Transverse colon (tissue), 4 donors: ENCODE results near the gene KRTAP2-3.

ENCODE experiments used
- POLR2A ChIP-seq: fragments of 450-650 bp; IDR thresholded peaks from one replicate; pipeline ENCODE4 v1.6.1; 2016; ENCODE audit warnings: antibody characterized with exemption, mild to moderate bottlenecking, moderate library complexity
- POLR2AphosphoS5 ChIP-seq, 3 donors: sonication (generic); formaldehyde crosslinking; IDR thresholded peaks; one replicate each; pipeline ENCODE4 v1.6.1; 2016; ENCODE audit warnings: antibody characterized with exemption in 3 of 3
- TF ChIP-seq, protein P1 (sequence below), 5 experiments: fragments of 200-600 bp in 3 of 5; fragments of 450-650 bp in 2 of 5; sonication (generic) in 3 of 5; IDR thresholded peaks; 1 replicate in 2 of 5; 2 replicates in 3 of 5; pipeline ENCODE4 v1.5.1; 2016 to 2017; ENCODE audit warnings: antibody characterized with exemption in 5 of 5, inconsistent platforms in 3 of 5, mild to moderate bottlenecking in 2 of 5, moderate library complexity in 1 of 5

DNA sequence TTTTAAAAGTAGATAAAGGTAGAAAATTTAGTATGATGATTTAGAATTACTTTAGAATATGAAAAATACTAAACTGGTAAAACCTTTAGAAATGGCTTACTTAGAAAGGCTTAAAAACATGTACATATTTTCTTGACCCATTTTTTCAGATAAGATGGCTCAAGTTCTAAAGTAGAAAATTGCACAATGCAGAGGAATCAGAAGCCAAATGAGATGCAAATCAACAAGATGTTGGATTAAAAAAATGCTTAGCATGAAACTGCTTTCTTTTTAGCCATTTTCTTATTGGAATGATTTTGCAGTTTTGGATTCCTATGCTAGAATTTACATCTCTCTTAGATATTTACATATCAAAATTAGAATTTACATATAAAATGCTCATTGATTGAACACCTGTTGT is 49.5 kb downstream of the KRTAP2-3 start:
- TF ChIP-seq POLR2A (no peak), POLR2AphosphoS5 (IDR thresholded peaks at IDR 0.05) (no peak)
- TF ChIP-seq, protein P1, sequence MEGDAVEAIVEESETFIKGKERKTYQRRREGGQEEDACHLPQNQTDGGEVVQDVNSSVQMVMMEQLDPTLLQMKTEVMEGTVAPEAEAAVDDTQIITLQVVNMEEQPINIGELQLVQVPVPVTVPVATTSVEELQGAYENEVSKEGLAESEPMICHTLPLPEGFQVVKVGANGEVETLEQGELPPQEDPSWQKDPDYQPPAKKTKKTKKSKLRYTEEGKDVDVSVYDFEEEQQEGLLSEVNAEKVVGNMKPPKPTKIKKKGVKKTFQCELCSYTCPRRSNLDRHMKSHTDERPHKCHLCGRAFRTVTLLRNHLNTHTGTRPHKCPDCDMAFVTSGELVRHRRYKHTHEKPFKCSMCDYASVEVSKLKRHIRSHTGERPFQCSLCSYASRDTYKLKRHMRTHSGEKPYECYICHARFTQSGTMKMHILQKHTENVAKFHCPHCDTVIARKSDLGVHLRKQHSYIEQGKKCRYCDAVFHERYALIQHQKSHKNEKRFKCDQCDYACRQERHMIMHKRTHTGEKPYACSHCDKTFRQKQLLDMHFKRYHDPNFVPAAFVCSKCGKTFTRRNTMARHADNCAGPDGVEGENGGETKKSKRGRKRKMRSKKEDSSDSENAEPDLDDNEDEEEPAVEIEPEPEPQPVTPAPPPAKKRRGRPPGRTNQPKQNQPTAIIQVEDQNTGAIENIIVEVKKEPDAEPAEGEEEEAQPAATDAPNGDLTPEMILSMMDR (IDR thresholded peaks at IDR 0.05): no peak
